Forelimb muscle (tissue), 1 donor: ENCODE results near the gene ENKUR. TPM values are rescaled to one million over a fixed set of nuclear protein-coding genes. Genes with fewer than 3 reads are reported as not detected.

ENCODE experiments used
- DNase-seq: peaks from one replicate; pipeline ENCODE4 v3.0.0-alpha.2; 2013; ENCODE audit warnings: low read depth
- polyA plus RNA-seq: library from polyadenylated mRNA; unstranded; fragments of 120-200 nt; gene quantifications from one replicate; pipeline ENCODE4 v1.2.1, GENCODE V29; 2013; ENCODE audit not compliant: insufficient read length

The ENKUR gene
- polyA plus RNA-seq, 1 donor: 0.22 TPM

GRCh38 chr10:24949616-24950015 is 66.3 kb downstream of the ENKUR start:
- no peak for DNase-seq

DNA sequence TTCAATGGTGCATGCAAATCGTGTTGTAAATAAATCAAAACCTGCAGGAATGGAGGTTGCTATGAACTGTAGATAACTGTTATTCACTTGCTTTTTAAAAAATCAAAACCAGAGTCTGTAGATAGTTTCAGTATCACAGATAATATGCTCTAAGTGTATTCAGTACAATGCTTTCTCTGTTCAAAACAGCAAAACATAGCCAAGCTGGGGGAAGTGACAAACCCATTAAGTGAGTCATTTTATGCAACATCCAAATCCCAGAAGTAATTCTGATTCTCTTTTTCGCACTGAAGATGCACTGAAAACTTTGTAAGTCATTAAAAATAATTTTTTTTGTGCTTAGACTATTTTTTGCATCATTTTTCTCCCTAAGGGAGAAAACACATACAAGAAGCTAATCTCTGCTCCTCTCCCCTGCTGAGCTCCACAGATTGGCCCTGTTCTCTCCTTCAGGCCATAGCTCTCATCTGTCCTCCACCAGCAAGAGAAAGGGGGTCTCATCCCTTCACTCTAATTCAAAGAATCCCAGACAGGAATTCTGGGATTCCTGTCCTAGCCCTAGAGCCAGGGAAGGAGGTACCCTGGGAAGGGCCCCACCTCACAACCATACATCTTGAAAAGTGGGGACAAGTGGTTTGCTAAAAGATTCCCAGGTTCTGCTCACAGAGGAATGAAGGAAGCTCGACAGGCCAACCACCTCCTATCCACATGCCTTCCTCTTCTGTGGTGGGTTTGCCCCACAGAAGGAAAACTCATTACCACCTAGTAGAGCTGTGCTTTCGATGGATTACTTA is 68.5 kb downstream of the ENKUR start:
- no peak for DNase-seq

GRCh38 chr10:24944512-24945255 is 71.3 kb downstream of the ENKUR start:
- DNase-seq: no peak

- no peak for DNase-seq
These were observed 77.4 kb downstream of the ENKUR start for GRCh38 chr10:24938525-24938924.

DNA sequence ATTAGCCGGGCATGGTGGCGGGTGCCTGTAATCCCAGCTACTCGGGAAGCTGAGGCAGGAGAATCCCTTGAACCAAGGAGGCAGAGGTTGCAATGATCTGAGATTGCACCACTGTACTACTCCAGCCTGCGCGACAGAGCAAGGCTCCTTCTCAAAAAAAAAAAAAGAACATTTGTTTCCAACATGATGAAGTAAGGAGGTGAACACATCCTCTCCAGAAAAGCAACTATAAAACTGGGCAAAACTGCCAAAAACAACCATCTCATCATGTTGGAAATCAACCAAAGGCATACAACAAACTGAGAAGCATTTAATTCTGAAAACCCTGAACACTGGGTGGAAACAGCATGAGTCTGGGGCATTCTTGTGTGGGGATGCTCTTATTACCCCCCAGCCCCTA is 77.9 kb downstream of the ENKUR start:
- no peak for DNase-seq

DNA sequence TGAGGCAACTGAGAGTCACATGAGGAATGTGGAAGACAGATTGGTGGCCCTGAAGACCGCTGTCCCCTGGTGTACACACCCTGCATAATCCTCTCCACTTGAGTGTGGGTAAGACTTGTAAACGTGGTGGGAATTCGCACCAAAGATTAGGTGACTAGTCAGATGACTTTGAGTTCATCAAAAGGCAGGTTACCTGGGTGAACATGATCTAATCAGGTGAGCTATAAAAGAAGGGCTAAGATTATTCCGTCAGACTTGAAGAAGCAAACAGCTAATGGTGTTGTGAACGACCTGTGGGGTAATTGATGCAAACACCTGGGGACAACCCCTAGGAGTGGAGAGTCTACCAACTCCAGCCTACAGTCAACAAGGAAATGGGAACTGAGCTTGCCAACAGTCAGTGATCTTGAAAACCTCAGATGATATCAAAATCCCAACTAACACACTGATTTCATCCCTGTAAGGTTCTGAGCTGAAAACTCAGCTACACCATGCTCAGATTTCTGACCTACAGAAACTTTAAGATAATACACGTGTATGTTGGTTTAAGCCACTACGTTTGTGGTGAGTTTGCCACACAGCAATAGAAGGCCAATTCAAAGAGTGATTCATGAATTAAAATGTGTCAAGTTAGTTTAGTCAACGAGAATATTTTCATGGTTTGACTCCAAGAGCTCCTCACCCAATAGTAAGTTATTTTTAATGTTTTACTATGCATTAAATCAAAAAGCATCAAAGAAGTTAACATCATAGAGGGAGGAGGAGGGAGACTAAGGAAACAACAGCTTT is 80.3 kb downstream of the ENKUR start:
- DNase-seq: no peak

Other genes starting within 250 kb of the ENKUR start
- 13.5 TPM for gene PRTFDC1, start 63.6 kb downstream of the ENKUR start, polyA plus RNA-seq
- gene THNSL1, start 454 bp upstream of the ENKUR start, polyA plus RNA-seq: 6.0 TPM
- gene GPR158, start 158.8 kb upstream of the ENKUR start, polyA plus RNA-seq: 0.08 TPM